ENCODE measurements around the gene TLX3.
"Not testable (repeated sequence)": the region's sequence is repeated elsewhere in the genome, so short reads cannot be mapped to it uniquely, and the experiment has no call there.

TLX3 gene

DNA sequence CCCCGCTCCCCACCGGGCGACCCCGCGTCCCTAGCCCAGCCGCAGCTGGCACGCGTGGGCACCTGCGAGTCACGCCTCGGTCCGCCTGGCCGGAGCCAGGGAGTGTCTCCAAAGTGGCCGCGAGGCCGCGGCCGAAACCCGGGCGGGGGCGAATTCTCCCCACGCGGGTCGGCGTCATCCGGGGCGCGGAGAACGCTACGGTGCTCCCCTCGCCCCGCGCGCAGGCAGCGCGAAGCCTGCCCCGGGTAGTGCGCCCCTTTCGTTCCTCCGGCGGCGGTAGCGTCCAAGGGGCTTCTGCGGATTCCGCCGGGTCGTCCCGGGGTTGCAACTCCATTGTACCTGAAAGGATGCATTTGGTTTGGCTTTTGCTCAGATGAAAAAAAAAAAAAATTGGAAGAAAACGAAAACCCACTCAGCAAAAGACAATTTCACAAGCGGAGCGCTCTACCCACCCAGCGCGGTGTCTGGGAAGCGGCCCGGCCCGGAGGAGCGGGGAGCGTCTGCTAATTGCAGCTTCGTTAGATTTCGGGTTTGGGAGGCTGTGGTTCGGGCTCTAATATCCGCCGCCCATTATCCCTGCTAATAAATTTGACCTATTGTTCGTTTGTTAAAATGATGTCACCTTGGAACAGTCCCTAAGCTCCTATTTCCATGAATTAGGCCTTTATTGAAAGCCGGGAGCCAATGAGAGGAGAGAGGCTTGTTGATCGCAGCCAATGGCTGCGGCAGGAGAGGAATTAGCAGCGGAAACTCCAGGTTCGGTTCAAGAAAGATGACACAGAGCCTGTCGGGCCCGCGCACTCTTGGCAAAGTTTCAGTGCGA lies at the start of gene TLX3:
Gene TLX3 (plus strand): TSS at position 796 of the 823 bp plus-strand sequence. CDS start 118 bp downstream, outside the sequence.
- DNase-seq, result no peak

DNA sequence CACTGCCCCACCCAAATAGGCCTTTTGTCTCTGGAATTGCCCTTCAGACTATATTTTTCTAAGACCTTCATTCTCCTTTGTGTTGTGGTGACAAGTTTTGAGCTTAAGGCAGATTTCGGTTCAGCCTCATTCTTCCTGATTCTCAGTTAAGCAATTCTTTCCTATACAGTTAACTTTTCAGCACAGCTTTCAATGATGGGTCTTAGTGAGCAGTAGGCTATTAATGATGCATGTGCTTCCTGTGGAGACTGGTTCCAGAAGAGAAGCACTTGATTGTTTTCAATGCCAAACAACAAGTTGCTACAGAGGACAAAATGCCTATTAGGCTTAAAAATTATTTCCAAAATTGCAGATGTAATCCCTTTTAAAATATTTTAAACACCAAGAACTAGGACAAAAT lies 47.7 kb upstream of the TLX3 start:
- DNase-seq, result no peak

DNA sequence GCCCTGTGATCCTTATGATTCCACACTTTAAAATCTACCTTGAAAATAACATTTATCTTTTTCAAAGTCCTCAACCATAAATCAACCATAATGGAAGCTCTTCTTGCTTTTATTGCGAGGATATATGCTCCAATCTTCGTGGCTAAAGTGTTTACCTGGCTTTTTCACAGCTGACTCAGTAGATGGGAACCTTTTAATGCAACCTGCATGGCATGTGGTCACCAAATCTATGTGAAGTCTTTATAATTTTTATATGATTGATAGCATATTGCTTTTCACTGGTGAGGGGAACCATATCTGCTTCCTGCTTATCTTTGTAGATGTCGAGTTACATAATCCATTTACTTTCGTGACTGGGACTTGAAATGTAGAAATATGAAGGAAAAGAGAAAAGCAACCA lies 47.1 kb upstream of the TLX3 start:
- DNase-seq, result no peak

DNA sequence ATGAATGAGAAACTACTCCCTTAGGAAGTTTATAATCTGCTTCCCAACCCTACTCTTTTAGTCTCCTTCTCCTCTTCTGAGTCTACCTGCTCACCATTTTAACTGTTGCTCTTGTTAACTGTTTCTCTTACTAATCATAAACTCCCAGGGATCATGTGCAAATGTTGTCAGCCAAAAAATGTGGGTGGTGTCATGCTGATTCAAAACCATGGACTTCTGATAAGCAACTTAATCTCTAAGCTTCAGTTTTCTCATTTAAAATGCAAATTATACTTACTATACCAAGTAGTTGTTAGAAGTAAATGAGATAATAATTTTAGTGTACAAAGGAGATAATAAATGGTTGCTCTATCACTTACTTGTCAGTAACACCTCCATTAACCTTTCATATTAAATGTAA lies 45.9 kb upstream of the TLX3 start:
- no peak for DNase-seq

DNA sequence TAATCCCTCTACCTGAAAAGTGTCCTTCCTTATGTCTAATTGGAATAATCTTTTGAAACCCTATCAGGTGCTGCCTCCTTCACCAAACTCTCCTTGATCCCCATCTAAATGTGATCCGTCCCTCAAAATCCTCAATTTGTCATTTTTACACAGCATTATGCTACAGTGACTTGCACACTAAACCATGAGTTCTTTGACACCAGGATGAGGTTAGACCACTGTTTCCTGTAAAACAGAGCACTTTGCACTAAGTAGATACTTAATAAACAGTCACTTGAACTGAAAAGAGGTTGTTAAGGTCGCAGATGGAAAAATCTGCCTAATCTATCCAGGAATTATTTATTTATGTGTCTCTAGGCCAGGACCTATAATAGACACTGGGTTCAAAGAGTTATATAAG lies 44.2 kb upstream of the TLX3 start:
- no peak for DNase-seq

DNA sequence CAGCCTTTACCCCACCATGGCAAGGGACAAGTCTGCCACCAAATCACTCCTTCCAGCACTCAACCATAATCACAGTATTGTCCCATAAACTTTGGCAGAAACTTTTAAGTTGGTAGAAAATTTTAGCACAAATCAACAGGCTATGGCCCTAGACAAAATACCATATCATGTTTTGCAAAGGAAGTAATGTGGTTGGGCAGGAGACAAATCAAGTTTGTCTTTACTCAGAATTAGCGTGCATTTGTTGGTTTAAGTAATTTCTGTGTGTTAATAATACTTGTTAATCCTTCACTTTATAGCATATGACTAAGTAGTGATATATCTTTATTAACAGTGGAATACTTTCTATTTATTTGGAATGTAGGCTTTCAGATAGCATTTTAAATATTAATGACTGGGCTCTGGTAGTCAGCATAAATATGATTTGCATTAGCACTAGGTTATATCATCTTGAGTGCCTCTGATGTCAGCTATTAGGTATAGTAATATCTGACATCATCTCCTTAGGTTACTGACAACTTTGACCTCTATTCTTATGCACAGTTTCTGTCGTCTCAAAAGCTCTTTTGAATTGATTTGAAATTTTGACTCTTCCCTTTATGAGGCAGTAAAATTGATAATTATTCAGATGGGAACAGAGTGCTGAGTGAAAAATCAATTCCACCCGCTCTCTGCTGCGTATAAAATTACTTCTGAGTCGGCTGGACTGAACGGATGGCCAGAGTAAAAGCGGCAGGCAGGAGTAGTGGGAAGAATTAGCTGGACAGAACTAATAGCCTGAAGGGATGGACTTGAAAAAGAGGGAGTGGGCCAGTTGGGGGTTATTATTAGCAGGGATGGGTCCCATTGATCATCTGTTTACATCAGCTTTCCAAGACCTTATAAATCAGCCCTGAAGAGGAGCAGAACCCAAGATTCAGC lies 40.1 kb upstream of the TLX3 start:
- no peak for DNase-seq

DNA sequence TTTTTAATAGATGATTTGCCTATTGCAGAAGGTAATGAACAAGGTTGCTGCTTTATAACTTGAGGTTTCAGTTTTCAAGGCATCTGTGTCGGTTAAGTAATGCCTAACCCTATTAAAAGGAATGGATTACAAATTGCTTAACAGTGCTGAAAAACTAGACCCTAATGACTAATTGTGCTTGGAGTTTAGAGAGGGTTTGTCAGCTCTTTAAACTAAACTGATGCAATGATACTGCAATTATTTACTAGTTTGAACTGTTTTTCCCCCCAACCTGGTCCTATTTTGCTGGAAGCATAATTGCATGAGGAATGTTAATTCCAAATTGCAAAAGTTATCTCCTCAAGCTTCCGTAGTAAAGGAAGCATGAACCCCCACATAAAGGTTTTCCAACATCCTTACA lies 39.3 kb upstream of the TLX3 start:
- no peak for DNase-seq

DNA sequence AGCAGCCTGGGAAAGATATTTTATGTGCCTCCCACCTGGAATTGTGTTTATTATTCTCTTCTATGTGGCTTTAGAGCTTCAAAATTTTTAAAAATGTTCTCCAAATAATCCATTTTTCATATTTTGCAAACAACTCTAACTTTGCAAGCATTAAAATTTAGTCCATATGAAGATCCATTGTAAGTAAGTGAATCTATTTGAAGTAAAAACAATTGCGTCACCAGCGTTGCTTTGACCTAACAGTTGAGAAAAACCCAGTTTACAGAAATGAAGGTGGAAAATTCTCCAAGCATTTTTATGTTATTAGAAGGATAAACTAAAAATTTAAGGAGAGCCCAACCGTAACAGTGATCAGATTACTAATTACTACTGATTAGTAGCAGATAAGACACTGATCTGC lies 38.9 kb upstream of the TLX3 start:
- DNase-seq, result no peak

DNA sequence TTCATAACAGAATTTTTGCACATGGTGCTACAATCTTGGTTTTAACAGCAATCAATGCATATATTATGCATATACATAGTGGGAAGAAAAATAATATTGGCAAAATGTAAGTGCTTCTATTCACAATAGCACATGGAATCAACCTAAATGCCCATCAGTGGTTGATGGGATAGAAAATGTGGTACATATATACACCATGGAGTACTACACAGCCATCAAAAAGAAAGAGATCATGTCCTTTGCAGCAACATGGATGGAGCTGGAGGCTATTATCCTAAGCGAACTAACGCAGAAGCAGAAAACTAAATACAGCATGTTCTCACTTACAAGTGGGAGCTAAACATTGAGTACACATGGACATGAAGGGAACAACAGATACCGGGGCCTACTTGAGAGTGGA lies 37.2 kb upstream of the TLX3 start:
- DNase-seq, result no peak

DNA sequence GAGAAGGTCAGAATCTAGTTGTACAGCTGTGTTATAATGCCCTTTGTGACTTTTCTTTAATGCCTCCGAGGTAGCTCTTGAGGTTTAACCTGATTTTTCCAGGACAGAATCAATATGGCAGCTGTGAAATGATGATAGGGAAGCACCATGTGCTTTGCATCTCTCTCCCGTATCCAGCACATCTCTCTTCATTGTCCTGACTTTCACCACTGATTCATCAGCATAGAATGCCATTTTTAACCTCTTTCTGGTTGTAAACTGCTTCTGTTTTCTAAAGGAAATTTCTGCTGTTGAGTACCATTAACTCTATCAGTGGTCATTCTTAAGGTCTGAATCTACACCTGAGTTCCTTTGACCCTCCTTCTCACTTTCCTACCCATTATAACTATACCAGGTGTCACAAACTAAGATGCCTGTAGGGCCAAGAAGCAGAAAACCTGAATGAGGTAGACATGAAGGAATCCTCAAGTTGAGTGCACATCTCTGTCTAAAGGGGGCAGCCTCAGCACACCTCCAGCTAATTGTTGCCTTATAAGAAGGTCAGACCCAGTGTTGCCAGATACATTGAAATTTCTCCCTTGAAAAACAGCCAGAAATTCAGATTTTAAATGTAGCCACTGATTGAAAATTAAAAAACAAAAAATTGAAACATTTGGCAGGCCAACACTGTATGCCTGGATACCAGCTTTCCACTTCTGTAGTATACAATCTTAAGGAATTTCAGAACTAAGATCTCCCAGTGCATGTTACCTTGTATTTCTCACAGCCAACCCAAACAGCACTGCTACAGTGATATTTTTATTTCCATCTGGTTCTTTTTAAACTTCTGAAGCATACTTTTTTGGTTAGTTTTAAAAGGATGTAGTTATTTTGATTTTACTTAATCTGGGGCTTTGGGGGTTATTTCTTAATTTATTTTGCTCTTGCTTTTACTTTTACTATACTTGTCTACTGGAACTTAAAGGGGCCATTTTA lies 35.8 kb upstream of the TLX3 start:
- DNase-seq, result no peak

DNA sequence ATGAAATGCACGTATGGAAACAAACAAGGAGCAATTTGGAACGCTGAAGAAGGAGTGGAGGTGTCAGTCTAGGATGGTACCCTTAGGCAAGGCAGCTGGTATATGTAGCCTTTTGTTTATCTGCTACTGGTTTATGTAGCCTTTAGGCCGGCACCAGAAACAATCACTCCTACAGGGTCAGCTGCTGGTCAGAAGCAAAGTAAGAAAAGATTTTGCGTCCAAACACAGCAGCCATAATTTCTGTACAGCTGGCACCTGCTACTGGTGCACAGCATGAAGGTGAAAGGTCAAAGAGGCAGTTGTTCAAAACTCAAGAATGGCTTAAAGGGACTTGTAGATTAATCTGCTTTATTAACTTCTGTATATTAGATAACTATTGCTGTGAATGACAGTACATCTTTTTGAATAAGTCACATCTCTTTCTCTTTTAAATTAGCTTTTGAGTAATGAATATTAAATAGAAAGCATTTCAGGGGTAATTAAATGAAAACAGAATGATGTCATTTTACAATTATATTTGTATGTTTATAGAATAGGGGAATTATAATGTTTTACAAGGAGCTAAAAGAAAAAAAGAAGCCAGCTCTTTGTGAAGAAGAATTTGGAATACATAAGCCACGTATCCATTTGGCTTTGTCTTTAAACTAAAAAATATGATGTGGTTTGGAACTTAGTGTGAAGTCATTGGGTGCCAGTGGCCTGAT lies 33.1 kb upstream of the TLX3 start:
- DNase-seq, result no peak

DNA sequence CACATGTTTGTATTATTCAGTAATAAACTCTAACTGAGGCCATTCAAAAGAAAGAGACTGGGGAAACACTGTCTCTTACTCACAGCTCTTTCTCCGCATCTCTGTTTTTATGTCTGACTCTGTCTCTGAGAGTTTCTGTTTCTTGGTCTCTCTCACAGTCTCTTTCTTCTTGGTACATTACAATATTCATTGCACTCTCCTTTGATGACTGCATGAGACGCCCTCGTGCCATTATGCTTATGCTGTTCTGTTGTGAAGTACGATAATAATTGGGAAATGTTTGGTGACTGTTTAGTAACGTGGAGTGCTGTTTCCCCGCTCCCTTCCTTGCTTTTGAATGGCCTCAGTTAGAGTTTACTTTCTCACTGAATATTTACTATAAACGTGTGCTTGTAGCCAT lies 25.3 kb upstream of the TLX3 start:
- no peak for DNase-seq

DNA sequence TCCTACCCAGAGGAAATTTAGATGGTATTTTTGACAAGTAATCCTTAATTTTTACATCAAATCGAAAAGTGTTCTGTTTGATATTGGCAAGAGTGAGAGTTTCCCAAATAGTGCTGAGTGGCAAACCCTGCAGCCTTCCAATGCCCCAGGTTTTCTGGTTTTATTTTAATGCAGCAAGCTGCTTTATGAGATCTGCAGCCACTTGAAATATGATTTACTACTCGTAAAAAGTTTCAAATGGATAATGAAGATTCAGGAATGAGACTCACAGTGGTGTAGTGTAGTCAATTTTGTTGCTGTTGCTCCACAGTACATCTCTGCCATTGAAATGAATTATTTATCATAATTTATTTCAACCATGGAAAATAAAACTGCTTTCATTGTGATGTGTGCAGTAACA lies 23.6 kb upstream of the TLX3 start:
- DNase-seq, result no peak

DNA sequence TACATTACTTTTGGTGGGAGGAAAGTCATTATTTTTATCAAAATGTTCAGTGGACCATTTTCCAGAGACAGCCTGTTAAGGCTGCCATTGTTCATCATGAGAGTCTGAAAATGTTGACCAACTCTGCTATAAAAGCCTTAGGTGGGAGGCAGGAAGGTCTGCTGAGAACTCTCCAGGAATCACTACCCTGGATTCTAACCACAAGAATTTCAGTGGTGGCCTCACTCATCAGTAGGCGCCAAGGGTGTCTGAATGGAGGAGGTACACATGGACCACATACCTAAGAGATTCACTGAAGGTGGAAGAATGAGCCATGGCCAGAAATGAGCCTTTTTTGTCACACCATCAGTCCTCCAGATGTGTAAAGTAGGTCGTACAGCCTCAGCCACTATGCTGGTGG lies 21.0 kb upstream of the TLX3 start:
- no peak for DNase-seq

DNA sequence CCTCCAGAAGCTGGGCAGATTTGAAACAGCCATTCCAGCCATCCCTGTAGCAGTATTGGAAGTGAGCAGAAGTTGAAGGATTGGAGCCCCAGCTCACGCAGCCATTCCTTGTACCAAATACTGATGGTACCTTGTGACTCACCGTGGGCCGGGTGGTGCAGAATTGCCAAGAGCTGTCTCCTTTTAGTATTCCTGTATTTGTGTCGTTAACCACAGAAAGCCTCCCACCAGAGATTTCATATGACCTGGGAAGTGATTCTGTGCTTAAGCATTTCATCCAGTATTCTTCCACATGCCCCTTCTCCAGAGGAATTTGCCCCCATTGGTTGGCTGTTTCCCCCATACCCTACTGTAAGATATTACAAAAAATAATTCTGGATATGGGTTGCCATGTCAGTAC lies 17.7 kb upstream of the TLX3 start:
- DNase-seq, result no peak

DNA sequence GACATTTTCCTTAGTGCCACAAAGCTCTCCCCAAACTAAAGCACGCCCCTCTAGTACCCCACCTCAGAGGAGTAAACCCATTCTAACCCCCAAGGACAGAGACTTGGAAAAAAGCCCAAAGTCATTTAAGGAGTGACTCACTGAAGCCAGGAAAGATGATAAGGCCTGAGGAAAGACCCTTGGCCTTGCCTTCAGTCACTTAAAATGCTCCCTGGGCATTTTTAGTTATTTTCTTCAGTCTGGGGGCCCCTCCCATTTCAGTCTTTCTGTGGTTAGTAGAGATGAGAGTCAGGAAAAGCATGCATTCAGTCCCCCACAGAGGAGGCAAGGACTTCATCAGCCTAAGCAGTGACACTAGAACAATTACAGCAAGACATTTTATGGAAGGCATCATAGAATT lies 13.7 kb upstream of the TLX3 start:
- no peak for DNase-seq

DNA sequence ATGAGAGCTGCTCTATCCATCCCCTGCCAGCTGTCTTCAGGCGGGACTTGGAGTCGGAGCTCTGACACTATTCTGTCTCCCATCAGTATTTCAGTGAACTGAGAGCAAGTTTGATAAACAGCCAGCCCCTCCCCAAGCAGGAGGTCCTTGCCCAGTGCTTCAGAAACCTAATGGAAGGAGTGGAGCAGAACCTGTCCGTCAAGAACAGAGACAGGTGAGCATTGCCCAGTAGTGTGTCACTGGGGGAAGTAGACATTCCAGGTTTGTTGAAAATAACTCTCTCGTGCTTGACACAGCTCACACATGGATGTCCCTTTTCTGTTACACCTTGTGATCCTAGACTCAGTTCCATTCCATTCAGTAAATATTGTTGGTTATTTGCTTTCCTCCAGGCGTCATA lies 13.2 kb upstream of the TLX3 start:
- no peak for DNase-seq

DNA sequence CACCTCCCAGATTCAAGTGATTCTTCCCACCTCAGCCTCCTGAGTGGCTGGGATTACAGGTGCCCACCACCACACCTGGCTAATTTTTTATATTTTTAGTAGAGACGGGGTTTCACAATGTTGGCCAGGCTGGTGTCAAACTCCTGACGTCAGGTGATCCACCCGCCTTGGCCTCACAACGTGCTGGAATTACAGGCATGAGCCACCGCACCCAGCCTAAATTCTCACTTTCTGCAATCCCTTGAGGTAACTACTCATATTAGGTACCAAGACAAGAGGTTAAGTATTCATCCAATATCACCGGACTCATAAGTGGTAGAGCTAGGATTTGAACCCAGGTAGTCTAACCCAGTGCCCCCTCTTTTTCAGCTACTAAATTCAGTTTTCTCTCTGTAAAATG lies 11.1 kb upstream of the TLX3 start:
- not testable (repeated sequence) for DNase-seq

DNA sequence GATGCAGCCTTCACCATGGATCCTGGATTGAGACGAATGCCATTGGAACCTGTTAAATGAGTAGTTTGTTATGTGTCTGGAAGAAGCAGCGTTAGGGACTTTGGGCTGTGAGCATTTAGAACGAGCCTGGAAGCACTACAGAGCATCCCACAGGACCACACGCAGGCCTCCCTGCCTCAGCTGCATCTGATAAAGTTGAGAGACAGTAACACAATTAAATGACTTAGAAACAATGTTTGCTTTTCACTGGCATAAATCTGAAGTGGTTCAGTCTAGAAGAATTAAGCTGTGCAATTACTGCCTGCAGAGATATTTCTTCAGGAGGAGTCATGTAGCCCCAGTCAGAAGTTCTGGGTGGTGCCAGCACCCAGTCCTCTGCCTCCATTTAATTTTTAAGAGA lies 9.8 kb upstream of the TLX3 start:
- DNase-seq, result no peak

DNA sequence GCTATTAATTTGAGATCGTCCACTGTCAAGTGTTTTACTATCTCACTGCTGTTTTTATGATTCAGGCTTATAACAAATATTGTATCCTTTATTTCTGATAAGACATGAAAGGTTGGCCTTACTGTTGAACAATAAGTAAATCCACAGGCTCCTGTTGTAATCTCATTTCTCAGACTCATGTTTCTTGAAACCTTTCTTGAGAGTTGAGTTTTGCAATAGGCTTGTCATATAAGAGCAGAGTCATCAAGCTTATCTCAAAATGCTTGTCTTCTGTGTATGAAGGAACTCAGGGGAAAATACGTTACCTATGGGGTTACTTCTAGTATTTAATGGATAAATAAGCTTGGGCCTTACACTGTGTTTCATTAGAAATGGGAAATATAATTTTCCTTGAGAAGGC lies 9.2 kb upstream of the TLX3 start:
- no peak for DNase-seq

DNA sequence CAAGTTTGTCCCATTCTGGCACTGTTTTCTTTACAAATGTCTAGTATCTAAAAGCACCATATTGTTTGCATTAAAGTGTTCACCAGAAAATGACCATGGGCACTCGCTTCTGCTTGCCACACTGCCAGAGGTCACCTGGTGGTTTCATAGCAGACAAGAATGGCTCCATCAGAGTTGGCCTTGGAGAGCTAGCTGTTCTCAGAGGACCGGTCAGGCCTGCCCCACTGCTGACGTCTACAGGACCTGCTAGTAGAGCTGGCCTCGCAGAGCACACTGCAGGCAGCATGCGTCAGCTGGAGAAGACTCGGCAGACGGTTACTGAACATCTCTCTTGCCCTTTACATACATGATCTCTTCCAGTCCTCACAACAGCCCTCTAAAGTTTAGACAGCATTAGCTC lies 8.7 kb upstream of the TLX3 start:
- DNase-seq, result no peak

DNA sequence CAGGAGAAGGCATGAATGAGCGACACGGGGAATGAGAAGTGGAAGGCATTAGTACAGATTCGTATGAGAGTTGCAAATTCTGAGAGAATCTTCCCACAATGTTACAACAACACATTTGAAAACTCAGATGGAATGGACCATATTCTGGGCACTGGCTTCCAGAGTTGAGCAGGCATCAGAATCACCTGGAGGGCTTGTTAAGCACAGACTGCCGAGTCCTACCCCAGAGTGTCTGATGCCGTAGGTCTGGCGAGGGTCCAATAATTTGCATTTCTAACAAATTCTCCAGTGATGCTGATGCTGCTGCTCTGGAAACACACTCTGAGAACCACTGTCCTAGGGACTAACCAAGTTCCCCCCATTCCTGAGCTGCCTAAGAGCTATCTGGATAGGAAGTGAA lies 2.9 kb upstream of the TLX3 start:
- no peak for DNase-seq
